ENCODE results near the gene DTX3. TPM values are rescaled to one million over a fixed set of nuclear protein-coding genes. Genes with fewer than 3 reads are reported as not detected.
"Not testable (repeated sequence)": the region's sequence is repeated elsewhere in the genome, so short reads cannot be mapped to it uniquely, and the experiment has no call there.

The DTX3 gene, protein sequence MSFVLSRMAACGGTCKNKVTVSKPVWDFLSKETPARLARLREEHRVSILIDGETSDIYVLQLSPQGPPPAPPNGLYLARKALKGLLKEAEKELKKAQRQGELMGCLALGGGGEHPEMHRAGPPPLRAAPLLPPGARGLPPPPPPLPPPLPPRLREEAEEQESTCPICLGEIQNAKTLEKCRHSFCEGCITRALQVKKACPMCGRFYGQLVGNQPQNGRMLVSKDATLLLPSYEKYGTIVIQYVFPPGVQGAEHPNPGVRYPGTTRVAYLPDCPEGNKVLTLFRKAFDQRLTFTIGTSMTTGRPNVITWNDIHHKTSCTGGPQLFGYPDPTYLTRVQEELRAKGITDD
- polyA plus RNA-seq (ENCODE audit: insufficient read length): 65.0 TPM
- long read RNA-seq, donor 1, transcript DTX3-201 (7 exons, 2,029 nt): major isoform, 6 of 20 reads
- long read RNA-seq, donor 1, partial matches to known transcripts: 8 of 20 reads
- long read RNA-seq, donor 1, other reads (novel, unspliced or antisense): 0 of 20 reads
- long read RNA-seq, donor 2, transcript DTX3-201 (7 exons, 2,029 nt): major isoform, 7 of 13 reads
- long read RNA-seq, donor 2, partial matches to known transcripts: 0 of 13 reads
- long read RNA-seq, donor 2, other reads (novel, unspliced or antisense): 0 of 13 reads
- long read RNA-seq, donor 3, partial matches to known transcripts: 0 of 7 reads
- long read RNA-seq, donor 3, other reads (novel, unspliced or antisense): 0 of 7 reads
- long read RNA-seq, donor 4: 0 reads
- long read RNA-seq, donor 5, partial matches to known transcripts: 7 of 17 reads
- long read RNA-seq, donor 5, other reads (novel, unspliced or antisense): 0 of 17 reads
- long read RNA-seq, donor 6, transcript DTX3-201 (7 exons, 2,029 nt): major isoform, 7 of 26 reads
- long read RNA-seq, donor 6, partial matches to known transcripts: 17 of 26 reads
- long read RNA-seq, donor 6, other reads (novel, unspliced or antisense): 0 of 26 reads
- long read RNA-seq, donor 7, partial matches to known transcripts: 5 of 14 reads
- long read RNA-seq, donor 7, other reads (novel, unspliced or antisense): 0 of 14 reads
- long read RNA-seq, donor 8, partial matches to known transcripts: 0 of 8 reads
- long read RNA-seq, donor 8, other reads (novel, unspliced or antisense): 0 of 8 reads

DNA sequence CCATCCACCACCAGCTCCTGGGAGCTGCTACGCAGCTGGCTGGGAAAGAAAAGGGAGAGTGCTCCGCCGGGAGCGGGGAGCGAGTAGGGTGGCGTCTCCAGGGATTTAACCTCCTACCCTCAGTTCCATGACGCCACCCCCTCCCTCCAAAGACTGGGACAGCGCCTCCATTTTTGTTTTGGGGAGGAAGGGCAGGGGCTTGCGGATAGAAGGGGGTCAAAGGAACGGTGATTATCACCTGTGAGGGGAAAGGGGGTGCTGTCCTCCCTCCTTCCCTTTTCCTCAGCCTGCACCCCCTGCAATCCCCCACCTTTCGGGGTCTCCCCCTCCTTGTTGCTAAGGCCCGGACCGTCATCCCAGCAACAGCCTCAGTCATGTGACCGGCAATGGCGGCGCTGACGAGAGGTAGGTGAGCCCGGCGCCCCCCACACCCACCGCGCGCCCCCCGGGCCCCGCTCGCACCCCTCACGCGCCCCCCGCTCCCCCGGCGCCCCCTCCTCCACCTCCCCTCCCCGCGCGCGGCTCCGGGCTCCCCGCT, at the start of gene DTX3:
Gene DTX3, plus strand, starts transcription at position 371 of the 538 bp plus-strand sequence. CDS start 1,694 bp downstream, outside the sequence.
- DNase-seq: no peak

DNA sequence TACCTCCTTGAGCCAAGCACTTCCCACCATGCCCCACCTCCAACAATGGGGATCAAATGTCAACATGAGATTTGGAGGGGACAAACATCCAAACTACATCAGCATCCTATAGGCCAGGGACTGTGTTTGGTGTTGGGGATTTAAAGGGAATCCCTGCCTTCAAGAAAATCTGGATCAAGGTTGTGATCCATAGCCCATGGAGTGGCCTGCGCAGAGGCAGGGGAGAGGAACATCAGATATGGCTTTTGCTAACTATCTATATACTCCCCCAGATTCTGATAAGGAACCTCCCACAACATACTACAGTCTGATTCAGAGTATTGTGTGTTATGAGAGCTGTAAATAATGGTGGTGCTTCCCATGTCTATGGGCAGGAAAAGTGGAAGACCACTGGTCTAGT, 49.7 kb upstream of the DTX3 start:
- DNase-seq: no peak

DNA sequence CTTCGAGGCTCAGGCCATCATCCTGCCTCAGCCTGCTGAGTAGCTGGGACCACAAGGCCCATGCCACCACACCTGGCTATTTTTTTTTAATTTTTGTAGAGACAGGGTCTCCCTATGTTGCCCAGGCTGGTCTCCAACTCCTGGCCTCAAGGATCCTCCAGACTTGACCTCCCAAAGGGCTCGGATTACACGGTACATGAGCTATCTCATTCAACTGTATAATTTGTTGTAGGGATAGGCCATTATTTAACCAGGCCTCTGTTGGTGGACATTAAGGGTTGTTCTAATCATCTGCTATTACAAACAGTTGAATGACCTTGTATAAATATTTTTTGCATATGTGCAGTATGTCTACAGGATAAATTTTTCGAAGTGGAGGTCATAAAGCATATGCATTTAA, 45.8 kb upstream of the DTX3 start:
- no peak for DNase-seq

DNA sequence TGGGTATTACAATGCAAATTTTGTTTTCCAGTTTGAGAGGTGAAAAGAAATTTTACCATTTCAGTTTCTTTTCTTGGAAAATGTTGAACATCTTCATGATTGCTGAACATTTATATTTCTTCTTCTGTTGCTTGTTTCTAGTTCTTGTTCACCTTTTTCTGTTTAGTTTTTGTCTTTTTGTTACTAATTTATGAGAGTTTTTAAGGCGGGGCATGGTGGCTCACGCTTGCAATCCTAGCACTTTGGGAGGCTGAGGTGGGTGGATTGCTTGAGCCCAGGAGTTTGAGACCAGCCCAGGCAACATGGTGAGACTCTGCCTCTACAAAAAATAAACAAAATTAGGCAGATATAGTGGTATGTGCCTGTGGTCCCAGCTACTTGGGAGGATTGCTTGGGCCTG, 44.1 kb upstream of the DTX3 start:
- no peak for DNase-seq

DNA sequence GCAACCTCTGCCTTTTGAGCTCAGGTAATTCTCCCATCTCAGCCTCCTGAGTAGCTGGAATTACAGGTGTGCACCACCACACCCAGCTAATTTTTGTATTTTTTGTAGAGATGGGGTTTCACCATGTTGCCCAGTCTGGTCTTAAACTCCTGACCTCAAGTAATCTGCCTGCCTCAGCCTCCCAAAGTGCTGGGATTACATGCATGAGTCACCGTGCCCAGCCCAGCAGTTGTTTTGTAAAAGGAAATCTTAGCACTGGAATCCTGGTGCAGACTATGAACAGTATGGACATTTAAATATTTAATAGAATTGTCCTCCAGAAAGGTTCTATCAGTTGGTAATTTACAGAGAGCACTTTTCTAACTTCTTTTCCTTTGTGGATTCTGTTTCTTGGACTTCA, 43.5 kb upstream of the DTX3 start:
- DNase-seq: not testable (repeated sequence)

DNA sequence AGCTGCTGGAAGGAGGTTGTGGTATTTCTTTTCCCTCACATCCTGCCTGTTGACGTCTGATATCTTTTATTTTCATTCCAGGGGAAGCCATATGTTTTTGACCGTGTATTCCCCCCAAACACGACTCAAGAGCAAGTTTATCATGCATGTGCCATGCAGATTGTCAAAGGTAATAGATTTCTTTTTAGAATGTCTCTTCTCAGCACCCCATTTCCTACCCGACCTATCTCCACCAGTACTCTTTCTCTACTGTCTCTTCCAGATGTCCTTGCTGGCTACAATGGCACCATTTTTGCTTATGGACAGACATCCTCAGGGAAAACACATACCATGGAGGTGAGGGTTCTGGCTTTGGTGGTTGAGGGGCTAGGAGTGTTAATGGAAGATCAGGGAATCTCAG, 41.3 kb upstream of the DTX3 start:
- no peak for DNase-seq

DNA sequence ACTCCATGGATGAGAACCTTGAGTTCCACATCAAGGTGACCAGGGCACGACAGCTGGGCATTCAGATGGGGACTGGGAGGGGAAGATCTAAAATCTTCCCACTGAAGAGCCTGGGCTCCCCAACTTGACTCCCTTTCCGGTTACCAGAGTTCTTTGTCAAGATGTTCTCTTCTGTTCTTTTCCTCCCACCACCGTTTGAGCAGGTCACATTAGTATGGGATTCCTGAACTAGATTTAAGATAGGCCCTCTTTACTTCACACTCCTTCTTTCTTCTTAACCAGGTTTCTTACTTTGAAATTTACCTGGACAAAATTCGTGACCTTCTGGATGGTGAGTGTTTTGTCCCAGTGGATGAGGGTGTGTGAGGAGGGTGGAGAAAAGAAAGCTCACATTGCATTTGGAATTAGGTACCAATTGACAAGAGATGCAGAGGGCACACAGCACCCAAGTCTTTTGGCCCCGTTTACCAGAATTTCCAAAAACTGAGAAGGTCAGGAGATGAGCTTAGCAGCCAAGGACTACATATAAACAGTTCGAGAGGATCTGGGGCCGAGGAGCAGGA, 40.4 kb upstream of the DTX3 start:
- DNase-seq: no peak

DNA sequence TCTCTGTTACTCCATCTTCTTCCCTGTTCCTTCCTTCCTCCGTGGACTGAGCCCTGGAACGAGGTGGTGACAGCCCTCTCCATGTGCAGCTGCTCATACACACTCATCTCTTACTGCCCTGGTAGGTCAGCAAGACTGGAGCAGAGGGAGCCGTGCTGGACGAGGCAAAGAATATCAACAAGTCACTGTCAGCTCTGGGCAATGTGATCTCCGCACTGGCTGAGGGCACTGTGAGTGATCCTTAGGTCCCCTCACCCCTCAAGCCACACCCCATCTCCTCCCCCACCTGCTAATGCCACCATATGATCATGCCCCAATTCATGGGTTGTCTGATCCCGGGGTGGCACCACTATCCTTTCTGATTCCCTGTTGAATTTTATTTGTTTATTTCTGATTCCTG, 35.8 kb upstream of the DTX3 start:
- no peak for DNase-seq

DNA sequence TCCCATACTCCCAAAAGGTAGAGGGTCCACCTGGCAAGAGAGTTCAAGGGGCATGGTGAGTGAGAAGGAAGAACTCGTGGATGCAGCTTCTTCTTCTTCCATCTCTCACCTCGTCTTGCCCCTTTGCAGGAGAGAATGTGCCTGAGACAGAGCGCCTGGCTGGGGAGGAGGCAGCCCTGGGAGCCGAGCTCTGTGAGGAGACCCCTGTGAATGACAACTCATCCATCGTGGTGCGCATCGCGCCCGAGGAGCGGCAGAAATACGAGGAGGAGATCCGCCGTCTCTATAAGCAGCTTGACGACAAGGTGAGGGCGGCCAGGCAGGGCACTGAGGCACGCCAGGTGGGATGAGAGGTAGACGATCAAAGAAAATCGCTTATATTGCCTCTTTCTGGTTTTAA, 34.8 kb upstream of the DTX3 start:
- DNase-seq: no peak

DNA sequence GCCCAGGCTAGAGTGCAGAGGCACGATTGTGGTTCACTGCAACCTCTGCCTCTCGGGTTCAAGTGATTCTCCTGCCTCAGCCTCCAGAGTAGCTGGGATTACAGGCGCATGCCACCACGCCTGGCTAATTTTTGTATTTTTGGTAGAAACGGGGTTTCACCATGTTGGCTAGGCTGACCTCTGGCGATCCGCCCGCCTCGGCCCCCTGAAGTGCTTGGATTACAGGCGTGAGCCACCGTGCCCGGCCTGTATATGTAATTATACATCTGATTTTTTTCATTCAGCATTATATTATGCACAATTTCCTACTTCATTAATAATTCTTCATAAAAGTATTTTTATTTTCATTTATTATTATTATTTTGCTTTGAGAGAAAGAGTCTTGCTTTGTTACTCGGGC, 34.2 kb upstream of the DTX3 start:
- DNase-seq: not testable (repeated sequence)

DNA sequence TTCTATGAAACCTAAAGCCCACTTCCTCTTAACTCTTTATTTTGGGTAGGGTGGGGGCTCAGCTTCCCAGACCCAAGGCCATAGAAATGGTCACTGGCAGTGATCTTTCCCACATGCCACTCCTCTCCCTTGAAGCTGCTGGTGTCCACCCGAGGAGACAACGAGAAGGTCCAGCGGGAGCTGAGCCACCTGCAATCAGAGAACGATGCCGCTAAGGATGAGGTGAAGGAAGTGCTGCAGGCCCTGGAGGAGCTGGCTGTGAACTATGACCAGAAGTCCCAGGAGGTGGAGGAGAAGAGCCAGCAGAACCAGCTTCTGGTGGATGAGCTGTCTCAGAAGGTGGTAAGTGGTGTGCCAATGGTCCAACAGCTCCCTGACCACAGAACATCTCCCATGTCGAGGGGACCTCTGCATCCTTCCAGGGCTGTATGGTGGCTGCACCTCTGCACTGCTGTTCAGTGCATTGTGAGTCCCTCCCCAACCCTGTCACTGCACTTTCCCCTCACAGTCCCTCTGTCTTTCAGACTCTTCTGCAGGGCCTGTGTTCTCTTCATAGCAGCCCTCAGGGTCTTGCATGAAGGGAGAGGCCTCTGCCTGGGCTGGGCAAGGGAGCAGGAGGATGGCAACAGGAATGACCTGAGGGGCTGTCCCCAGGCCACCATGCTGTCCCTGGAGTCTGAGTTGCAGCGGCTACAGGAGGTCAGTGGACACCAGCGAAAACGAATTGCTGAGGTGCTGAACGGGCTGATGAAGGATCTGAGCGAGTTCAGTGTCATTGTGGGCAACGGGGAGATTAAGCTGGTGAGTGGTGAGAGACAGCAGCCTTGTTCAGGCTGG, 32.5 kb upstream of the DTX3 start:
- no peak for DNase-seq

DNA sequence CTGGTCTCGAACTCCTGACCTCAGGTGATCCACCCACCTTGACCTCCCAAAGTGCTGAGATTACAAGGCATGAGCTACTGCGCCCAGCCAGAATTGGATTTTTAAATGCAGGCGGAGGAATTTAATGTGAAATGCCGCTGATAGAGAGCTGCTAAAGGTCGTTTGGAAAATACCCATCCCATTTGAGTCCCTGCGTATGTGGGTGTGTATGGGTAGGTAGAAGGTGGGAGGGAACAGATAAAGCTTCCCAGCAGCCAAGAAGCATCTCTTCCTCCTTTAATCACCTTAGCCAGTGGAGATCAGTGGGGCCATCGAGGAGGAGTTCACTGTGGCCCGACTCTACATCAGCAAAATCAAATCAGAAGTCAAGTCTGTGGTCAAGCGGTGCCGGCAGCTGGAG, 29.8 kb upstream of the DTX3 start:
- no peak for DNase-seq

DNA sequence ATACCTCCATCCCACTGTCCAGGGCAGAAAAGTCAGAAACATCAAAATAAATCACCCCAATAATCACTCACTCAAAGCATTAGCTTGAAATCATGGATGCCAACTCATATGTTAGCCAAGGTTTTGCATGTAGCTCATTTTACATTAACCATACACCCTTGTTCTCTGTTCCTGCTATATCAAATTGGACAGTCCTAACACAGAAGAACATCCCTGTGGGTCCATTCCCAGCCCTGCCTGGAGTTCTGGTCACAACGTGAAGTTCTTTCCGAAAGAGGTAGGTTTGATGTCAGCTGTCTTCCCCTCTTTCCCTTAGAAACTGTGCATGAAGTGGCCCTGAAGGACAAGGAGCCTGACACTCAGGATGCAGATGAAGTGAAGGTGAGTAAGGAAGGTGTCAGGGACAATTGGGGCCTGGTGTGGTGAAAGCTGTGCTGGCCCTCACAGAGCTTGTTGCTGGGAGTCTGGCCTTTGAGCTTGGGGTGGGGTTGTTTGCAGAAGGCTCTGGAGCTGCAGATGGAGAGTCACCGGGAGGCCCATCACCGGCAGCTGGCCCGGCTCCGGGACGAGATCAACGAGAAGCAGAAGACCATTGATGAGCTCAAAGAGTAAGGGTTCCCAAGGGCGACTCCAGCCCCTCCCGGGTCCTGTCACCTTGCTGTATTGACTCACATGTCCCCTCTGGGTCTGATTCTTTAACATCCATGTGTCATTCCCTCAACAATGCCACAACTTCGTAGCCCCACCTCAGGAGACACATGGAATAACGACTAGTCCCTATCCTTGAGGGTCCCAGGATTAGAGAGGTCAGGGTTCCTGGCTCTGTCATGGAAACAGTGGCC, 28.6 kb upstream of the DTX3 start:
- no peak for DNase-seq

DNA sequence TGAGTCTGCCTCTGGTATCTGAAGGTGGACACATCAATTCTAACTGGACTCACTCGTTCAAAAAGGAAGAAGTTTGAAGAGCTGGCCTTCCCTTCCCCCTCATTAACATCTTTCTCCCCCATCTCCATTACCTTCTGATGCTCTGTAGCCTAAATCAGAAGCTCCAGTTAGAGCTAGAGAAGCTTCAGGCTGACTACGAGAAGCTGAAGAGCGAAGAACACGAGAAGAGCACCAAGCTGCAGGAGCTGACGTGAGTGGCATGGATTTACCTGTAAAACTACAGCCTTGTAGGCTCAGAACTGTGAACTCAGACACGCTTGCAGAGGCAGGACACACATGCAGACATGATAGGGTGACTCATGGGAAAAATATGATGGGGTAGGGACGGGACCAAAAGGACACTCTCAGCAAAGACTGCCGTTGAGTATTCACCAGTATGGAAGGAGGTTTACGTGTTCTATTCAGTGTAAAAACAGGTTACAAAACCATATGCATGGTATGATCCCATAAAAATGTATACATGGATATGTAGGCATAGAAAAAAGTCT, 27.9 kb upstream of the DTX3 start:
- no peak for DNase-seq

DNA sequence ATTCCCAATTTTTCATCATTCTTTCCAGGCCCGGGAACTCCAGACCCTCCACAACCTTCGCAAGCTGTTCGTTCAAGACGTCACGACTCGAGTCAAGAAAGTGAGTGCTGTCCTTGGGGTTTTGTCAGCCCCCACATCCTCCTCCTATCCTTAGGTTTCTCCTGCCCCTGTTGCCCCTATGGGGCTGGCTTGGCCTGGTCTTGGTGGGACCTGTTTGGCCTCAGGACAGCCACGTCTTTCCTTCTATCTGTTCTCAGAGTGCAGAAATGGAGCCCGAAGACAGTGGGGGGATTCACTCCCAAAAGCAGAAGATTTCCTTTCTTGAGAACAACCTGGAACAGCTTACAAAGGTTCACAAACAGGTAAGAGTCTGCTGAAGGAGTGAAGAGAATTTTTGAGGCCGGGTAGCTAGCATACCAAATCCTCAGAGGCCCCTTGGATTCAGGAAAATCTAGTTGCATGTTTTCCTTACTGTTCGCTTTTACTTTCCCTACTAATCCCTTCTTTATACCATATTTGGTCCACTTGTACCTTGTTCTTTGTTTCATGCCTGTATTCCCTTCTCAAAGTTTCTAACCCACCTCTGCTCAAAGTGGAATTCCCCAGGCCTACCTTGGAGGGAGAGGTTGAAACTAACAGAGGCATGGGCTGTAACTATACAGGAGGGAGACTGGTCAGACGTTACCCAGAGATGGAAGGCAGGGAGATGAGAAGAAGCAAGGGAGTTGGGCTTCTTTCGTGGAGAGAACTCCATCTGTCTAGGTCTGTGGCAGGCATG, 26.5 kb upstream of the DTX3 start:
- no peak for DNase-seq

DNA sequence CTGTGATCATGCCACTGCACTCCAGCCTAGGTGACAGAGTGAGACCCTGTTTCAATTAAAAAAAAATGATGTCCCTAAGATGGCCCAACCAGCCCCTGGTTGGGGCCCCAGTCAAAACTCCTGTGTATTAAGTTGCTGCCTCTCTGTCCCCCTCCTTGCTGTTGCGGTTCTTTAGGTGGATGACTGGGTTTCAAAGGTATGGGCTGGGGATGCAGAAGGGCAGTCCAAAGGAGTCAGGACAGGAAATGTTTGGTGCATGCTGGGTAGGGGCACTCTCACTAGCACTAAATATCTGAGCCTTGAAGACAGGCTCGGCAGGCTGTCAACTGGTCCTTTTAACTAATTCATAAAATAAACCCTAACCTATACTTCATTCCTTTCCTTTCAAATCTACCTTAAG, 25.6 kb upstream of the DTX3 start:
- DNase-seq: no peak

DNA sequence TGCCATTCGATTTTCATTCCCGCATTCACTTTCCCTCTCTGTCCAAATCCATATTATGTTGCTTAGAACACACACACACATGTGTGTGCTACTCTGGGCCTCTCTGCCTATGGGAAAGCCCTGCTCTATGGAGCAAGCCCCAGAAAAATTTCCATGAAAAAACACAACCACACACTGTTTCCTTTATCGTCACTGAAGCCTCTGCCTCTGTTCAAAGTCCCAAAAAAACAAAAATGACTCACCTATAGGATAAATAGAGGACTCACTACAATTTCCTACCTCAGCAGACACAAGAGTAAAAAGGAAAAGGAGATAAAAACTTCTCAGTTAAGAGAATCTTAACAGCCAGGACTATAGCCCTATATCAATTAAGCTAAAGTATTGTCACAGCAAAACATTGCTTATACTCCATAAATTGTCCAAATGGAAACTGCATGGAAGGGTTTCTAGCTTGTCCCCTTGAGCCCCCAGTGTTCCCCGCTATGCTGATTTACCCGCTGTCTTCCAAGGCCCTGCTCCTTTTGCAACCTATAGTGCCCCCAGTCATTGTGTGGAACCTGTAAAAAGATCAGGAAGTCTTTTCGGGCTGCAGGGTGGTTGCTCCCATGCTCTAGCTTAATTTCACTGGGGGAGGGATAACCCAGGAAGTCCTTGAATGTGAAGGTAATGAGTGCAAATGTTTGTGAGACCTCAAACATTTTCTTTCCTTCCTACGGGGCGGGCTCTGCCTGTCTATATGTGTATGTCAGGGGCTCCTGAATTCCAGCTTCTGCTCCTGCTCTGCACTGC, 24.8 kb upstream of the DTX3 start:
- no peak for DNase-seq

DNA sequence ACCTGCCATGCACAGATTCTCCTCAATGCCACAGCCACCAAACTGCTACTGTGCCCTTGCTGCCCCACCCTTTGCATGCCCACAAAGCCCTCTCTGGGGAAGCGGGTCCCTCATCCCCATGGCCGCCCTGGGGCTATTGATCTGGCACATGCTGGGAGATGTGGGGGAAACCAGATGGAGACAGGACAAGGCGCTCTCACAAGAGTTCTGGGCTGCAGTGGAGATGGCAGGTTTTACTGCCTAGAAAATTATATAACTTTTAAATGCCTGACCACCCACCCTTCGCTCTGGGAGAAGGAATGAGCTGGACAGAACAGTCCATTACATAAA, 24.2 kb upstream of the DTX3 start:
- DNase-seq: no peak

Data from left kidney (tissue), 8 donors.